Transverse colon (tissue), 4 donors: ENCODE measurements around the gene PDGFD.

ENCODE experiments used
- CTCF ChIP-seq, 5 experiments: fragments of 200-600 bp in 3 of 5; fragments of 450-650 bp in 2 of 5; sonication (generic) in 3 of 5; IDR thresholded peaks; 1 replicate in 2 of 5; 2 replicates in 3 of 5; pipeline ENCODE4 v1.5.1; 2016 to 2017; ENCODE audit warnings: antibody characterized with exemption in 5 of 5, inconsistent platforms in 3 of 5, mild to moderate bottlenecking in 2 of 5, moderate library complexity in 1 of 5
- POLR2A ChIP-seq: fragments of 450-650 bp; IDR thresholded peaks from one replicate; pipeline ENCODE4 v1.6.1; 2016; ENCODE audit warnings: antibody characterized with exemption, mild to moderate bottlenecking, moderate library complexity
- POLR2AphosphoS5 ChIP-seq, 3 donors: sonication (generic); formaldehyde crosslinking; IDR thresholded peaks; one replicate each; pipeline ENCODE4 v1.6.1; 2016; ENCODE audit warnings: antibody characterized with exemption in 3 of 3

GRCh38 chr11:104134745-104135144, 29.2 kb downstream of the PDGFD start:
- TF ChIP-seq CTCF (IDR thresholded peaks at IDR 0.05) (no peak), POLR2A (no peak), POLR2AphosphoS5 (IDR thresholded peaks at IDR 0.05) (no peak)
